Midbrain (tissue), 1 donor: Measurements from ENCODE around the gene ACBD4.
"Not testable (repeated sequence)": the region's sequence is repeated elsewhere in the genome, so short reads cannot be mapped to it uniquely, and the experiment has no call there.

ENCODE experiments used
- DNase-seq: peaks from one replicate; lab custom pipeline; 2025; lab: John Stamatoyannopoulos, UW

The ACBD4 gene

DNA sequence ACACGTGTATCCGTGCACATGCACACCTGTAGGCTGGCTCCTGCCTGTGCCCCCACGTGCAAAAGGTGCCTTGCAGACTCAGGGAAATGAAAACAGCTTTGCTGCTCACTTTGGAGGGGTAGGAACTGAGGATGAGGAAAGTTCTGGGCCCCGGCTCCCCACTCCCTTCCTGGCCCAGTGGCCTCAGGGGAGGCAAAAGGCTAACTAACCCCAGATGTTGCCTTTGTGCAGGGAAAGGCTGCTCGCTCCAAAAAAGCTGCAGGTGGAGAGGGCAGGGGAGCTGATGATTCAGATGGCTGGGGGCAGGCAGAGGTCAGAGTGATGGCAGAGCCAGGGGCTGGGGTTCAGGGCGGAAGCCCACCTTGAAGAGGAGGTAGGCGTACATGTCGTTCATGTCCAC is 15.5 kb upstream of the ACBD4 start:
- DNase-seq: no peak

DNA sequence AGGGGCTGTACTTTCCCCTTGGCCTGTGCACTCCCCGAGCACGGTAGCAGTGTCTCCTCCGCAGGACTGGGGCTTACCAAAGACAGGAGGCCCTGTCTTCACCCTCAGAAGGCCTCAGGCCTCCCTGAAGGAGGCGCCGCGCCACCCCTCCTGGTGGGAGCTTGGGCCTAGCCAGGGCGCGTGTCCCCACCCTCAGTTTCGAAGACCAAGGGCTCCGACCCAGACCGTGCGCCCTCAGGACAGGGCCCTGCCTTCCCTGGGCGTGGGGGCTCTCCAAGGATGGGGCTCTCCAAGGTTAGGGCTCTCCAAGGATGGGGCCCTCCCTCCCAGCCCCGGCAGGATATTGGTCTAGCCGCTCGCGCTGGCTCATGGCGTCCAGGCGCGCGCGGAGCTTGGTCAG is 14.9 kb upstream of the ACBD4 start:
- no peak for DNase-seq

DNA sequence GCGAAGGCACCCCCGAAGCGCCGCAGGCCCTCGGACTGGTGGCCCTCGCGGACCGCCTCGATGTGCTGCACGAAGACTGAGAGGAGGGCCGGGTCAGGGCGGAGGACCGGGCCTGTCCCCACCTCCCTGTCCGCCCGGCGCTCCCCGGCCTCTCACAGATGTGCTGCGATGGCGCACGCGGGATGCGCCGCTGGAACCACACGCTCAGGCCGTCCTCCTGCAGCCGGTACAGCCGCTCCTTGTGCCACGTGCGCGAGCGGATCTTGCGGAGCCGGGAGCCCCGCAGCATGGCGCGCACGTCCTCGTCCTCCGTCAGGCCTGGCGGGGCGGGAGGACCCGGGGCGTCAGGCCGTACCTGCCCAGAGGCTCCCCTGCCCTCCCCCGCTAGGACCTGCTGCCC is 14.4 kb upstream of the ACBD4 start:
- no peak for DNase-seq

DNA sequence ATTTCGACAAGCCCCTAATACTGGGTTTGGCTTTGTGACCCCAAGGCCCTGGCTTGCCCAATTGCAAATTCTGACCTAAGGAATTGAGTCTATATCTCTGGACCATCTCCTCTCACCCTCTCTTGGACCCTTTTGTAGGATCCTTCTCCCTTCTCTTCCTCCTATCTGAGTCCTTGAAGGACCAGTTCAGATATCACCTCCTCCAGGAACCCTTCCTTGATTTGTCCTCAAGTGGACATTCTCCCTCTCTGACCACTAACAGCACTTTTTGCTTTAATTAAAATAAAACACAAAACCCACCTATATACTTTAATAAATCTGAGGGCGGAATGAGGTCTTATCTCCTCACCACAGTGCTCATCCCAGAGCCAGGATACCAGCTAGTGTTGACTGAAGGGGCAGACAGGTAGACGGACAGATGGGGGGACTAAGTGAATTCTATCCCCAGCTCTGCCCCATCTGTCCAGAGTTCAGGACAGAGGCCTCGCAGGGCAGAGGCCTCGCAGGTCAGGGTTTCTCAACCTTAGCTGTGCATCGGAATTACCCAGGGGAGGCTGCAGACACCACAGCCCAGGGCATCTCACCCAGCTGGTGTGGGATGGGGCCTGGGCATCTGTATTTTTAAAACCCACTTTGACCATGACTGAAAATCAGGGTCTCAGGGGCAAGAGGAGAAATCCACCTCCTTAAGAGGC is 12.3 kb upstream of the ACBD4 start:
- DNase-seq: no peak

DNA sequence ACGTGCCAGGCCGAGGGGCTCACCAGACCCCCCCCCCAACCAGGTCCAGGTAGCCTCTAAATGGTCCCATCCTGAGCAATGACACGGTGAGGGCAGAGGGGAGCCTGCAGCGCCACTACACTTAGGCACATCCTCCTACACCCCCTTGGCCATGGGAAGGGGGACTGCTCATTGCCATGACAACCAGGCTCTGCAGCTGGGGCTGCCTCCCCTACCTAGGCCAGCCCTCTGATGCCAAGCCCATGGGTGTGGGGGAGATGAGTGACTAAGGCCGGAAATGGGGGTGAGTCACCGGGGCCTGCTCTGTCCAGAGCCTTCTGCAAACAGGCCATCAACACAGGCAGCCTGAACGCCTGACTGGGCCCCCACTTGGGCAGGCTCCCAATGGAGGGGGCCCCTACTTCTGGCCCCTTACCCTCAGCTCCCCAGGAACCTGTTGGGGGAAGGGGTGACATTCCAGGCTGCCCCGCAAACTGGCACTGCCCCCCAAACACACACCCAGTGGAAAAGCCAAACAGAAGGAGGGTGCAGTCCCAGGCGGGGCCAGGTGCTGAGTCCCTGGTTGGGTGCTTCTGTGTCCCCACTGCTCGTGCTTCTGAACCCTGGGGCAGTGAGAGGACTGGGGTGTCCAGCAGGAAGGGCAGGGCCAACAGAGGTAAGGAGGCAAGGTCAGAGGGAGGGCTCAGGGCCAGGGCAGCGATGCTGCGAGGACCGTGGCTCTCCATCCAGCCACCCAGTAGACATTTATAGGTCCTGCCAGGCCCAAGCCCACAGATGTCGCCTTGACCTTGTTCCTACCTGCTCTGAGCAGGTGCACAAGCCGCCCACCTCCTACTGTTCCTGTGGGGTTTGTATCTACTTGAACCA is 11.3 kb upstream of the ACBD4 start:
- DNase-seq: no peak

DNA sequence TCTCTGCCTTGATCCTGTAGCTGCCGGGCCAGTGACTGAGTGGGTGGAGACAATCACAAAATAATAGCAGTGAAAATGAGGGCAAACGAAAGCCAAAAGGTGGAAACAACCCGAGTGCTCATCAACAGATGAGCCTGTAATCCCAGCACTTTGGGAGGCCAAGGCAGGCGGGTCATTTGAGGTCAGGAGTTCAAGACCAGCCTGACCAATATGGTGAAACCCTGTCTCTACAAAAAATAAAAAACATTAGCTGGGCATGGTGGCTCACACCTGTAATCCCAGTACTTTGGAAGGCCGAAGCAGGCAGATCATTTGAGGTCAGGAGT is 10.7 kb upstream of the ACBD4 start:
- not testable (repeated sequence) for DNase-seq

DNA sequence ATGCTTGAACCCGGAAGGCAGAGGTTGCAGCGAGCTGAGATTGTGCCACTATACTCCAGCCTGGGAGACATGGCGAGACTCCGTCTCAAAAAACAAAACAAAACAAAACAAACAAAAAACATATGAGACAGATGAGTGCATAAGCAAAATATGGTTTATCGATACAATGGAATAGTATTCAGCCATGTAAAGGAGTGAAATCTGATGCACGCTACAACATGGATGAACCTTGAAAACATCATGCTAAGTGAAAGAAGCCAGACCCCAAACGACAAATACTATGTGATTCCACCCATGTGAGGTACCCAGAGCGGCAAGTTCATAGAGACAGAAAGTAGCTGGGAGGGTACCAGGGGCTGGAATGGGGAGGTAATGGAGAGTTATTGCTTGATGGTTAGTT is 10.0 kb upstream of the ACBD4 start:
- no peak for DNase-seq

DNA sequence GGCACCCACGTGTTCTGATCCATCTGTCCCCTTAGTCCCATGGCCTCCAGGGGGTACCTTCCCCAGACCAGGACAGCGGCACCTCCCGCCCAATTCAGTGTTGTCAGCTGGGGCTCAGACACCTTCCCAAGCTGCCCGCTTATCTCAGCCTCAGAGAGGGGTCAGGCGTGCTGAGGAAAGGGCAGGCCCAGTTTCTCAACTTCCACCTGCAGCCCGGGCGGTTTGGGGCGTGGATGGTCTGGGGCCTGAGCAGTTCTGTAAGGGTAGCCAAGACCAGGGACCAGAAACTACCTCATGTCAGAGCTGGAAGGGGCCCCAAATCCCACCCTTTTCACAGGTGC is 8.3 kb upstream of the ACBD4 start:
- no peak for DNase-seq

DNA sequence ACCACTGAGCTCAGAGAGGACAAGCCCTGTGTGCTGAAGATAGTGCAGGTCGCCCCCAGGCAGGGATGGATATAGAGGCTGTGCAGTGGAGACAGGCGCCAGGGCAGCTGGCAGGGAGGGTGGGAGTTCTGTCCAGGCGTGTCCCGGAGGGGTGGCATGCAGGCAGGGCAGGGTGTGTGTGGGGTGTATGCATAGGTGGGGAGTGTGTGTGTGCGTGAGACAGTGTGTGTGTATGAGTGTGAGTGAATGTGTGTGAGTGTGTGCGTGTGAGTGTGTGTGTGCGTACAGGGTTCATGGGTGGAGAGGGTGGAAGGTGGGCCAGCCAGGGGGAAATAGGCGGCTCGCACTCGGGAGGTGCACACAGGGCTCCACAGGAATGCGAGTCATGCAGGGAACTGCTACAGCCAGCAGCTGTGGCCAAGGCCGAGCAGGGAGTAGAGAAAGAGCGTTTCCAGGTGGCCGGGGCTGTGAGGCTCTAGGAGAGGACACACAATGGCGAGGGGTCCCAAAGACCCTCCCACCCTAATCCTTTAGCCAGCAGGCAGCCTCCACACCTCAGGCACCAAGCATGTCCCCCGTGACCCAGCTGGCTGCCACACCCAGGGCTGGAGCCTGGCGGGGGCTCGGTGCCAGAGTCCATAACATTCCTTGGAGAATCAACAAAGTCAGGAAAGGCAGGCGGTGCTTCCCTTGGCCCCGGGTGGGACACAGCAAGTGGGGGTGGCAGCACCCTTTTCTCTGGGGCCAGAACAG is 7.8 kb upstream of the ACBD4 start:
- no peak for DNase-seq

DNA sequence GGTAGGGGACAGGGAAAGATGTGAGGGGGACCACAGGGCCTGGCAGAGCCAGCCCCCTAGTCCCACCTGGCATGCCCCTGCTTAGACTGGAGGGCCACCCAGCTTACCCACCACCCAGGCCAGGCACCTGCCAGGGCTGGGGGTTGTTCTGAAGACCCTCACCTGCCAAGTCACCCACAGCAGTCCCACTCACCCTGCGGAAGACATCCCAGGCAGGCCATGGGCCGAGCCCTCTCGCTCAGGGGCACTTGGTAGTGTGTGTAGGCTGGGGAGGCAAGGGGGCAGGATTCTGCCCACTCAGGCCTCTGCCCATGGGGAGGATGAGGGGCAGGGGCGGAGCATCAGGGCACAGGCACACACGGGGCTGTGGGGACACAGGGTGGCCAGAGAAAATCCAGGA is 7.2 kb upstream of the ACBD4 start:
- DNase-seq: no peak

DNA sequence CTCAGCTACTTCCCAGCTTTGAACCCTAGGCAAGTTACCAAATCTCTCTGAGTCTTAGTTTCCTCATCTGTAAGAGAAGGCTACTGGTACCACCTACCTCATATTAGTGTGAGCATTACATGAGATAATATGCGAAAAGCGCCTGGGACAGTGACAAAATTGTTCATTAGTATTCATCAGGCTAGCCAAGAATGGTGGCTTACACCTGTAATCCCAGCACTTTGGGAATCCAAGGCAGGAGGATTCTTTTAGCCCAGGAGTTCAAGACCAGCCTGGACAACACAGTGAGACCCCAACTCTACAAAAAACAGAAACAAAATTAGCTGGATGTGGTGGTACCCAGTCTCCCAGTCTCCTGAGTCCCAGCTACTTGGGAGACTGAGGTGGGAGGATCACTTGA is 6.5 kb upstream of the ACBD4 start:
- DNase-seq: no peak

DNA sequence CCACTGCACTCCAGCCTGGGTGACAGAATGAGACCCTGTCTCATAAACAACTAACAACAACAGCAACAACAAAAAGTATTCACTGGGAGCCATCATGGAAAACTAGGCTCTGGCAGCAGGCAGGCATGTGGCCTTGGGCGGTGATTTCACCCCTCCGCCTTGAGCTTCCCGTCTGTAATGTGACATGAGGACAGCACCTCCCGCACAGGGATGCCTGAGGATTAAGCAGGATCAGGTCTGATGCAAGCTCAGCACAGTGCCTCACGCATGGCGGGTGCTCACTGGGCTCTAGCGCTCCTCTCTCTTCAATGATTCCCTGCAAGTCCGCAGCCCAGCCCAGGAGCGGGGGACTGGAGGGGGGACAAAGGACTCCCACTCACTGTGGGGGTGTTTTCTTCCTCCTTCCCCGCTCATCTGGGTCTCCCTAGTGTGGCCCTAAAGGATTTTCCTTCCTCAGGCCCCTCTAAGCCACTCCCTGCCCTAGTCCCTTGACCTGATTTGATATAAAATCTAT is 6.0 kb upstream of the ACBD4 start:
- peak; percentile 21 for DNase-seq

DNA sequence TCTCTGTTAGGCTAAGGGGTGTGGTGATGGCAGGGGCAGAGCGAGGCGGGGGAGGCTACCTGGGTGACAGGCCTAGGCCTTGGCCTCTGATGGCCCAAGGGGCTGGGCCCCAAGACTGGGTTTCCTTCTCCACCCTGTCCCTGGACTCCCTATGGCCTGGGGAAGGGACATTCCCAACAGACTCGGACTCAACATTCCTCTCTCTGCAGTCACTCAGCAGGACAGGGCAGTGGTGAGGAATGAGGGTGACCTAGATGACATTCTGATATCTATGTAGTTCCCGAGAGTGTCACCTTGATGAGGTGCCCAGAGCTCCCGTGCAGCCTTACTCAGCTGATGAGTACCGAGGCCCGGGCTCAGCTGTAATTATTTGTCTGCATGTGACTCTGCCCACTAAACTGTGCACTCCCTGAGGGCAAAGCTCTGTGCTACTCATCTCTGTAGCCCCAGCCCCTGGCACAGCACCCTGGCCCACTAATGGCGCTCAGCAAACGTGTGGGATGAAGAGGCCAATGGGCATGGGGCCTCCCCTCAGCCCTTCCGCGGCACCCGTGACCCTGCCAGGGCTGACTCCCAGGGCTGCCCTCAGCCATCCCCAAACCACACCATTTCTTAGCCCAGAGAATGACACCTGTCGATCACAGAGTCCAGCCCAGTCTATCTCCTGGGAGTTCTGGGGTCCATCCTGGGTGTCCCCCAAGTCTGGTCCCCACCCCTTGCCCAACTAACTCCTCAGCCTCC is 5.4 kb upstream of the ACBD4 start:
- DNase-seq: no peak

DNA sequence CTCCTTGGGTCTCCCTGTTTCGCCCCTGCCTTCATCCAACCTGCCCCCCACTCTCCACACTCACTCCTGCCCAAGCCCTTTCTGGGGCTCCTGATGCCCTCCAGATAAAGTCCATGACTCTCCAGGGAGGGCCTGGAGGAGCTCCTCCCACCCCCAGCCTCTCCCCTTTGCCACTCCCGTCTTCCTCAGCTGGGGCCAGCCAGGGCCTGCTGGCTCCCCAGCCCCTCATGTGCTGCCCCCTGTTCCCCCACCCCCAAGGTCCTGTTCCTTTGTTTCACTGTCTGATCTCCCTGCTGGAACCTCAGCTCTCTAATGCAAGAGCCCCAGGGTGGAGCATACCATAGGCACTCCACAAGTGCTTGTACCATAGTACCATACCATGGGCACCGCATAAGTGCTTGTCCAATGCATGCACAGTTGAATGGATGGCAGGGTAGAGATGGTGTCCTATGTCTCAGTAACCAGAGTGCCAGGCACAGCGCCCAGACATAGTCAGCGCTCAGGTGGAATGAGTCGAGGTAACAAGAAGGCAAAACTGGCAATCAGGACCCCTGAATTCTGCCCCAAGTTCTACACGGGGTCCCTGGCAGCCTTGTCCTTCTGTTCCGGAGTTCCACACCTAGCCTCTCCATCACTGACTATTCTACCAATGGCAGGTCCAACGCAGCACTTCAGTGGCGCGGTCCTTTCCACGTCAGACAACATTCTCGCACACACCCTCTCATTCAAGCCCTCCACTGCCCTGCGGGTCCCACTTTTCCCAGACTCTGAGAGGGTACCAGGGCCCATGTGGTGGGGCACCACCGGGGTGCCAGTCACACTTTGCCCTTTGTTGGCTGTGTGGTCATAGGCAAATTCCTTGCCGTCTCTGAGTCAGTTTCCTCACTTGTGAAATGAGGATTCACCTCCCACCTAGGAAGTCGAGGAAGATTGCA is 4.5 kb upstream of the ACBD4 start:
- DNase-seq: no peak

DNA sequence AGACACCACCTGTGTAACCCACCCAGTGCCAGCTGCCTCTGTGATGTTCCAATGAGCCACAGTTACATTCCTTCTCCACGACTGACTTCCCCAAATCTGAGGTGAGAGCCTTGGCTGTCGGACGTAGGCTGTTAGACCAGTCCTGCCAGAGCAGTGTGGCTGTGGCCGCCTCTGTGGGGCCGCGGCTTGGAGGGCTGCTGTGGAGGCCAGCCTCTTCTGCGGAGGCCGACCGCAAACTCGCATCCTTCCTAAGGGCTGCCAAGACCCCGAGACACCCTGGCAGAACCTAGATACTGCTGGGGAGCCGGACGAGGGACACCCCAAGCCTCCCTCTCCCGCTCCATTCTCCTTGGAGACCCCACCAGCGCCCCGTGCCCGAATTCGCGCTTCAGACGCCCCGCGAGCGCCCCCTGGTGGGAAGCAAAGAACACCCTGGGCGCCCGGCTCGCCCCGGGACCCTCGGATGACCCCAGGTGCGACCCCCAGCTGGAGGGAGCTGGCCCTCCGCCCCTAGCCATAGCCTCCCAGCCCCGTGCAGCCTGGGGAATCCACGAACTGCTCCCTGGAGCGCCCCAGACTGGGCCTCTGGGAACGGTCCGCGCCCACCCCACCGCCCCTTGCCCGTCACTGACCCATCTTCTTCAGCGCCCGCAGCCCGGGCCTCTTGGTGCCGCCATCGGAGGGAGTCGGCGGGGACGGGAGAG is 3.7 kb upstream of the ACBD4 start:
- peak; percentile 42 for DNase-seq

DNA sequence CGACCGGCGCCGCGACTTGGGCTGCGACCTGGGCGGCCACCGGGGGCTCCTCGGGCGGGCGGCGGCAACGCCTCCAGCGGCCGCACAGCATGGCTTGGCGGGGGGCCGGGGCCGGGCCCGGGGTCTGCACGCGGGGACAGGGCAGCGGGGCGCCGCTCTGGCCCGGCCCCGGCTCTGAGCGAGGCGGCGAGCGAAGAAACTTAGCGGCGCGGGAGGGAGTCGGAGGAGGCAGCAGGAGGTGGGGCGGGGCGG is 3.2 kb upstream of the ACBD4 start, which contains the start of gene PLCD3:
PLCD3 (minus strand) TSS at position 196 of the 252 bp plus-strand sequence; CDS start at position 91, 105 bp downstream.
- no peak for DNase-seq

DNA sequence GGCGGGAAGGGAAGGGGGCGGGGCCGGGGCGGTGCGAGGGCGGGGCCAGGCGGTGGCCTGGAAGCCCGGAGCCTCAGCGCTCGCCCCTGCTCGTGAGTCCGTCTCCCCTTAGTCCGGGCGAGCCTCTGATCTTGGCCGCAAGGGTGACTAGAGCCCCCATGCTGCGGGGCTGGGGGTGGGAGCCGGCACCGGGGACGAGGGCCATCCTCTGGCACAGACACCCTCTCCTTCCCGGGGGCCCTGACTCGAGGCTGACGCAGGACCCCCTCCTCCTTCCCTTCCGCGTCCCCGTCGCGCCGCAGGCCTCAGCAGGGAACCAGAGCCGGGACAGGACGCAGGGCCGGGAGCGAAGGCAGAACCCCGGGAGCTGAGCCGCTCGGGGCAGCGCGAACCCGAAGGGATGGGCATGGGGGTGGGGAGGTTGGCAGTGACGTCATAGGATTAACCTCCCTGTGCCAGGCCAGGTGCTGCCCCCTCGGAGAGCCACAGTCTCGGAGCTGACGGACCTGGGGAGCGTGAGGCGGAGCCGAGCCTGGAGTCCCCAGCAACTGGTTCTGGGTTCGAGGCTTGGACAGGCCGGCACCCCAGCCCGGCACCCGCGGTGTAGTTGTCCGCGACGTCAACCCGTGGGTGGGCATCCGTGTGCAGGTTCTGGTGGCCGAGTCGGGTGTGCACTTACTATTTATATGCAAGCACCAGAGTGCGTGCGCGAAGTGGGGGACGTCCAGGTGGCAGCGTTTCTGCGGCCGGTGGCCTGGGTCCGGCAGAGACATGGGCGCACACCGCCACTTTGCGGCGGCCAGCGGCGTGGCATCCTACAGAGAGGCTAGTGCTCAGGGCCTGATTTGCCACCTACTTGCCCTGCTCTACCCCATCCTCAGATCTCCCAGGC is 2.7 kb upstream of the ACBD4 start:
- DNase-seq: peak; percentile 69

DNA sequence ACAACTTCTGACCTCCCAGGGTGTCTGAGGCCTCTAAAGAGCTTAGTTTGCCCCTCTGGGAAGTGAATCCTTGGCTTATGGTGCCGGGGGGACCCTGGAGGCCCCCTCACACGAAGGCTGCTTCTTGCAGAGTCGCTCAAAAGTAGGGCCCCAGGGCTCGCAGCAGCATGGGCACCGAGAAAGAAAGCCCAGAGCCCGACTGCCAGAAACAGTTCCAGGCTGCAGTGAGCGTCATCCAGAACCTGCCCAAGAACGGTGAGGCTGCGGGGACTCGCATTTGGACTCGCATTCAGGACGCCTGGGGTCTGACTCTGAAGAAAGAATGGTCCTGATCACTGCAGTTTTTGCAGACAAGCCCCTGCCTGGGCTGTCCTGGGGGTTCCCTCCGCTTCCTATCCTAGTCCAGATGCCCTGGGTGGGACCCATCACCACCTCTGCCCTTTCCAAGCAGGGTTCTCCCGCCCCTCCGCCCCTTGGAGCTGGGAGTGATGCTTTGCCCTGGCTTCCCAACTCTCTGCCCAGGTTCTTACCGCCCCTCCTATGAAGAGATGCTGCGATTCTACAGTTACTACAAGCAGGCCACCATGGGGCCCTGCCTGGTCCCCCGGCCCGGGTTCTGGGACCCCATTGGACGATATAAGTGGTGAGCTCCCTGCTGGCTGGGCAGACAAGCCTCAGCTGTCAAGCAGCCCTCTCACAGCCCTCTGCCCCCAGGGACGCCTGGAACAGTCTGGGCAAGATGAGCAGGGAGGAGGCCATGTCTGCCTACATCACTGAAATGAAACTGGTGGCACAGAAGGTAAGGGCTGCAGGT is 698 bp downstream of the ACBD4 start:
- DNase-seq: no peak
